ENCODE results near the gene EDEM3. TPM values are rescaled to one million over a fixed set of nuclear protein-coding genes. Genes with fewer than 3 reads are reported as not detected.
"Not testable (repeated sequence)": the region's sequence is repeated elsewhere in the genome, so short reads cannot be mapped to it uniquely, and the experiment has no call there.

Gene EDEM3
- total and polyA plus RNA-seq, 9 donors, result 7.1 to 22.7 (median 18.5) TPM

GRCh38 chr1:184791550-184791900 is 36.9 kb upstream of the EDEM3 start:
- DNase-seq, result no peak
- Histone ChIP-seq H3K4me3 (no peak overlapping the region), H3K36me3 (no peaks in the 10 kb centered on the region), H3K27ac (no peak overlapping the region), H3K27me3 (no peaks in the 10 kb centered on the region), H3K4me1 (ENCODE audit: insufficient read depth) (no peaks in the 10 kb centered on the region), H3K9me3 (no peaks in the 10 kb centered on the region)
- intact Hi-C loops (cut with DNase I), result no loop called here
- 13 to 28% (median 13%) methylated on average over 2 of the region's 2 CpGs for WGBS, 3 donors
- TF ChIP-seq EP300 (IDR thresholded peaks at IDR 0.05), result no peak
- TF ChIP-seq POLR2A (IDR thresholded peaks at IDR 0.05), result no peak
- no peak for TF ChIP-seq CTCF (IDR thresholded peaks at IDR 0.05)

- no peaks in the 10 kb centered on the region for H3K9me3 ChIP-seq
- H3K36me3 ChIP-seq, result no peaks in the 10 kb centered on the region
- intact Hi-C loops (cut with DNase I), result no loop called here
- no peak overlapping the region for H3K4me3 ChIP-seq
- no peak overlapping the region for H3K27ac ChIP-seq
- DNase-seq, result no peak
- TF ChIP-seq EP300 (IDR thresholded peaks at IDR 0.05) (no peak), POLR2A (IDR thresholded peaks at IDR 0.05) (no peak), CTCF (IDR thresholded peaks at IDR 0.05) (no peak)
- 85 to 88% (median 87%) methylated on average over 9 of the region's 9 CpGs for WGBS, 3 donors
- H3K27me3 ChIP-seq, result no peaks in the 10 kb centered on the region
- no peaks in the 10 kb centered on the region for H3K4me1 ChIP-seq (ENCODE audit: insufficient read depth)
Measured at GRCh38 chr1:184790642-184791549, 36.2 kb upstream of the EDEM3 start.

GRCh38 chr1:184789884-184790283 is 35.2 kb upstream of the EDEM3 start:
- H3K4me3 ChIP-seq, result no peak overlapping the region
- H3K27me3 ChIP-seq, result no peaks in the 10 kb centered on the region
- DNase-seq, result no peak
- WGBS, 3 donors, result 14 to 31% (median 17%) methylated on average over 2 of the region's 2 CpGs
- H3K36me3 ChIP-seq, result no peaks in the 10 kb centered on the region
- intact Hi-C loops (cut with DNase I), result no loop called here
- H3K27ac ChIP-seq, result no peak overlapping the region
- TF ChIP-seq POLR2A (IDR thresholded peaks at IDR 0.05), result no peak
- H3K9me3 ChIP-seq, result no peaks in the 10 kb centered on the region
- no peaks in the 10 kb centered on the region for H3K4me1 ChIP-seq (ENCODE audit: insufficient read depth)

- Histone ChIP-seq H3K9me3 (no peaks in the 10 kb centered on the region), H3K4me1 (ENCODE audit: insufficient read depth) (no peaks in the 10 kb centered on the region), H3K27ac (no peak overlapping the region), H3K27me3 (no peaks in the 10 kb centered on the region), H3K4me3 (no peak overlapping the region), H3K36me3 (no peaks in the 10 kb centered on the region)
- WGBS, 3 donors, result 92 to 100% (median 95%) methylated on average over 2 of the region's 2 CpGs
- TF ChIP-seq CTCF (IDR thresholded peaks at IDR 0.05), result no peak
- DNase-seq, result no peak
- intact Hi-C loops (cut with DNase I), result no loop called here
Measured at GRCh38 chr1:184788970-184789369, 34.3 kb upstream of the EDEM3 start.

- H3K4me3 ChIP-seq, result no peak overlapping the region
- no peaks in the 10 kb centered on the region for H3K4me1 ChIP-seq (ENCODE audit: insufficient read depth)
- TF ChIP-seq EP300 (IDR thresholded peaks at IDR 0.05) (no peak), CTCF (IDR thresholded peaks at IDR 0.05) (no peak), POLR2A (IDR thresholded peaks at IDR 0.05) (no peak)
- no peaks in the 10 kb centered on the region for H3K36me3 ChIP-seq
- no peak overlapping the region for H3K27ac ChIP-seq
- DNase-seq, result no peak
- H3K9me3 ChIP-seq, result no peaks in the 10 kb centered on the region
- 73 to 81% (median 77%) methylated on average over 2 of the region's 2 CpGs for WGBS, 3 donors
- intact Hi-C loops (cut with DNase I), result no loop called here
- H3K27me3 ChIP-seq, result no peaks in the 10 kb centered on the region
Measured at GRCh38 chr1:184785529-184785928, 30.9 kb upstream of the EDEM3 start.

GRCh38 chr1:184783723-184784122 is 29.1 kb upstream of the EDEM3 start:
- 91 to 96% (median 91%) methylated on average over 3 of the region's 3 CpGs for WGBS, 3 donors

More at GRCh38 chr1:184783723-184784122, 29.1 kb upstream of the EDEM3 start:
- H3K4me1 ChIP-seq (ENCODE audit: insufficient read depth); H3K4me3 ChIP-seq; H3K27me3 ChIP-seq; H3K36me3 ChIP-seq; DNase-seq; H3K27ac ChIP-seq; H3K9me3 ChIP-seq; intact Hi-C loops (cut with DNase I): not testable (repeated sequence)
